K562 (cell line): Measurements from ENCODE around the gene SMC5. TPM values are rescaled to one million over a fixed set of nuclear protein-coding genes. Genes with fewer than 3 reads are reported as not detected.

Experiments used
- BACH1 ChIP-seq: fragments of 200-800 bp; sonication (Bioruptor generic); IDR thresholded peaks from 2 replicates; pipeline ENCODE4 v1.6.1; 2016; ENCODE audit warnings: missing genetic modification characterization, missing compliant biosample characterization
- CBFA2T2 ChIP-seq: fragments of 450-650 bp; conservative IDR thresholded peaks from 2 replicates; pipeline ENCODE4 v1.6.1; 2017; ENCODE audit warnings: mild to moderate bottlenecking
- CREM ChIP-seq: IDR thresholded peaks from 2 replicates; pipeline ENCODE4 v1.6.1; 2014; ENCODE audit warnings: antibody characterized with exemption, low read depth
- DACH1 ChIP-seq: fragments of 450-650 bp; IDR thresholded peaks from 2 replicates; pipeline ENCODE4 v1.6.1; 2018; ENCODE audit not compliant: partially characterized antibody
- EP400 ChIP-seq: fragments of 450-650 bp; IDR thresholded peaks from 2 replicates; pipeline ENCODE4 v1.6.1; 2017; ENCODE audit warnings: antibody characterized with exemption, mild to moderate bottlenecking, moderate library complexity
- GABPA ChIP-seq: fragments of 200-800 bp; sonication (Bioruptor generic); conservative IDR thresholded peaks from 2 replicates; pipeline ENCODE4 v1.6.1; 2016; ENCODE audit warnings: low read depth, missing genetic modification characterization, missing compliant biosample characterization
- HNRNPH1 ChIP-seq: fragments of 200-400 bp; formaldehyde crosslinking; optimal IDR thresholded peaks from 2 replicates; pipeline ENCODE3; 2017; ENCODE audit warnings: low read depth, mild to moderate bottlenecking, low read length, moderate library complexity
- IRF1 ChIP-seq: sonication (generic); formaldehyde crosslinking; IDR thresholded peaks from 2 replicates; pipeline ENCODE4 v1.8.0; 2022; ENCODE audit warnings: missing genetic modification reagents, mild to moderate bottlenecking, borderline replicate concordance
- JUN ChIP-seq, 2 experiments: sonication (generic) in 1 of 2; formaldehyde crosslinking in 1 of 2; IDR thresholded peaks; 2 replicates each; pipeline versions ENCODE4 v1.6.1 to v1.8.0; 2012 to 2022; ENCODE audit warnings: borderline replicate concordance in 2 of 2, mild to moderate bottlenecking in 2 of 2, improper control_type of control experiment in 1 of 2, low read depth in 1 of 2, low read length in 1 of 2, missing genetic modification reagents in 1 of 2
- MNT ChIP-seq, 2 experiments: fragments of 450-650 bp; conservative IDR thresholded peaks; 2 replicates each; pipeline ENCODE4 v1.6.1; 2017; ENCODE audit warnings: mild to moderate bottlenecking in 2 of 2, moderate library complexity in 2 of 2
- NR2C2 ChIP-seq, 2 experiments: fragments of 200-800 bp in 1 of 2; sonication (Bioruptor generic) in 1 of 2; sonication (generic) in 1 of 2; formaldehyde crosslinking in 1 of 2; IDR thresholded peaks; 2 replicates each; pipeline versions ENCODE4 v1.6.1 to v1.8.0; 2016 to 2022; ENCODE audit warnings: mild to moderate bottlenecking in 1 of 2, missing compliant biosample characterization in 1 of 2, missing genetic modification characterization in 1 of 2, missing genetic modification reagents in 1 of 2
- RAD21 ChIP-seq, 2 experiments: fragments of 250-450 bp in 1 of 2; fragments of 450-650 bp in 1 of 2; sonication (Bioruptor Pico) in 1 of 2; formaldehyde crosslinking in 1 of 2; IDR thresholded peaks in 1 of 2; conservative IDR thresholded peaks in 1 of 2; 2 replicates each; pipeline versions ENCODE4 v1.4.0 to v1.8.0; 2020 to 2022; ENCODE audit warnings: mild to moderate bottlenecking in 2 of 2, moderate library complexity in 1 of 2
- RBM14 ChIP-seq: fragments of 200-400 bp; formaldehyde crosslinking; IDR thresholded peaks from 2 replicates; pipeline ENCODE4 v1.6.1; 2018; ENCODE audit warnings: low read depth, mild to moderate bottlenecking, low read length, moderate library complexity, borderline replicate concordance; ENCODE audit not compliant: insufficient read depth
- RBM39 ChIP-seq: fragments of 200-400 bp; formaldehyde crosslinking; optimal IDR thresholded peaks from 2 replicates; pipeline ENCODE3; 2018; ENCODE audit warnings: low read depth, low read length
- STAT5A ChIP-seq: IDR thresholded peaks from 2 replicates; pipeline ENCODE4 v1.6.1; 2012; ENCODE audit warnings: low read length, inconsistent platforms, borderline replicate concordance
- ZNF133 ChIP-seq: fragments of 250-450 bp; sonication (Bioruptor Pico); IDR thresholded peaks from 2 replicates; pipeline ENCODE4 v1.4.0; 2020; ENCODE audit warnings: mild to moderate bottlenecking
- ZNF134 ChIP-seq: fragments of 250-450 bp; sonication (Bioruptor Pico); conservative IDR thresholded peaks from 2 replicates; pipeline ENCODE4 v1.4.0; 2020
- ZNF165 ChIP-seq: fragments of 250-450 bp; sonication (Bioruptor Pico); IDR thresholded peaks from 2 replicates; pipeline ENCODE4 v1.4.0; 2020; ENCODE audit warnings: borderline replicate concordance
- ZNF282 ChIP-seq: sonication (generic); formaldehyde crosslinking; IDR thresholded peaks from 2 replicates; pipeline ENCODE4 v1.8.1; 2023; ENCODE audit warnings: missing genetic modification reagents
- ZNF668 ChIP-seq: fragments of 250-450 bp; sonication (Bioruptor Pico); IDR thresholded peaks from 2 replicates; pipeline ENCODE4 v1.8.0; 2022; ENCODE audit warnings: mild to moderate bottlenecking, inconsistent platforms
- ZZZ3 ChIP-seq: fragments of 450-650 bp; IDR thresholded peaks from 2 replicates; pipeline ENCODE4 v1.6.1; 2016; ENCODE audit warnings: antibody characterized with exemption, mild to moderate bottlenecking, moderate library complexity
- polyA plus RNA-seq, 8 experiments: library from polyadenylated mRNA; depleted of rRNA in 4 of 8; stranded (reverse) in 5 of 8; unstranded in 3 of 8; fragments of >200 nt; fragmentation: Nextera tagmentation in 2 of 8; fragmentation: Illumina TruSeq in 1 of 8; extraction: Ambion mirVana in 2 of 8; extraction: Trizol in 1 of 8; gene quantifications; 2 replicates each; pipeline versions ENCODE4 v1.2.1 to v1.2.3, GENCODE V29; 2011 to 2014; ENCODE audit warnings: inconsistent platforms in 1 of 8, missing spikeins in 1 of 8
- total RNA-seq, 7 experiments: library from RNA; depleted of rRNA in 6 of 7; stranded (reverse); fragments of >200 nt in 6 of 7; fragmentation: Illumina TruSeq in 2 of 7; extraction: Trizol in 2 of 7; gene quantifications; 2 replicates each; pipeline versions ENCODE4 v1.2.1 to v1.2.3, GENCODE V29; 2011 to 2021; ENCODE audit warnings: low replicate concordance in 1 of 7
- TF ChIP-seq, protein P1 (sequence below): fragments of 200-800 bp; sonication (Bioruptor generic); IDR thresholded peaks from 2 replicates; pipeline ENCODE4 v1.6.1; 2017; ENCODE audit warnings: missing genetic modification characterization, missing compliant biosample characterization
- TF ChIP-seq, protein P2 (sequence below): sonication (generic); formaldehyde crosslinking; IDR thresholded peaks from 2 replicates; pipeline ENCODE4 v1.9.0; 2022; ENCODE audit warnings: mild to moderate bottlenecking, missing genetic modification reagents
- TF ChIP-seq, protein P3 (sequence below): sonication (generic); formaldehyde crosslinking; IDR thresholded peaks from 2 replicates; pipeline ENCODE4 v1.5.0; 2020; ENCODE audit warnings: missing genetic modification reagents

The SMC5 gene
- total and polyA plus RNA-seq, 9 of the 15 experiments (the other 6 are each of a cell fraction or from before 2014, with no cell fraction given): 3.5 to 43.2 (median 21.4) TPM

- no peak for TF ChIP-seq ZZZ3
- TF ChIP-seq BACH1: no peak
- TF ChIP-seq ZNF165 (CRISPR knock-in tag): no peak
- peak; percentile 5; the same call in 1 of the 2 replicates for TF ChIP-seq JUN (IDR thresholded peaks at IDR 0.05; ENCODE audit: borderline replicate concordance, low read depth, low read length)
- TF ChIP-seq JUN (CRISPR knock-in tag; IDR thresholded peaks at IDR 0.05; ENCODE audit: borderline replicate concordance): no peak
- TF ChIP-seq CBFA2T2: peak; percentile 95
- peak; percentile 52; the same call in 1 of the 2 replicates for TF ChIP-seq GABPA (tag)
- no peak for TF ChIP-seq ZNF134 (CRISPR knock-in tag)
- no peak for TF ChIP-seq ZNF282 (CRISPR knock-in tag)
- TF ChIP-seq, protein P1, sequence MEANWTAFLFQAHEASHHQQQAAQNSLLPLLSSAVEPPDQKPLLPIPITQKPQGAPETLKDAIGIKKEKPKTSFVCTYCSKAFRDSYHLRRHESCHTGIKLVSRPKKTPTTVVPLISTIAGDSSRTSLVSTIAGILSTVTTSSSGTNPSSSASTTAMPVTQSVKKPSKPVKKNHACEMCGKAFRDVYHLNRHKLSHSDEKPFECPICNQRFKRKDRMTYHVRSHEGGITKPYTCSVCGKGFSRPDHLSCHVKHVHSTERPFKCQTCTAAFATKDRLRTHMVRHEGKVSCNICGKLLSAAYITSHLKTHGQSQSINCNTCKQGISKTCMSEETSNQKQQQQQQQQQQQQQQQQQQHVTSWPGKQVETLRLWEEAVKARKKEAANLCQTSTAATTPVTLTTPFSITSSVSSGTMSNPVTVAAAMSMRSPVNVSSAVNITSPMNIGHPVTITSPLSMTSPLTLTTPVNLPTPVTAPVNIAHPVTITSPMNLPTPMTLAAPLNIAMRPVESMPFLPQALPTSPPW (CRISPR knock-in tag): peak; percentile 45
- TF ChIP-seq CREM: peak; percentile 55
- TF ChIP-seq EP400: peak; percentile 55; the same call in 1 of the 2 replicates
- TF ChIP-seq IRF1: no peak
- no peak for TF ChIP-seq NR2C2 (CRISPR knock-in tag; IDR thresholded peaks at IDR 0.05)
- peak; percentile 71 for TF ChIP-seq NR2C2 (tag; IDR thresholded peaks at IDR 0.05)
- TF ChIP-seq, protein P2, sequence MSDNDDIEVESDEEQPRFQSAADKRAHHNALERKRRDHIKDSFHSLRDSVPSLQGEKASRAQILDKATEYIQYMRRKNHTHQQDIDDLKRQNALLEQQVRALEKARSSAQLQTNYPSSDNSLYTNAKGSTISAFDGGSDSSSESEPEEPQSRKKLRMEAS: peak; percentile 62; the same call in 1 of the 2 replicates
- no peak for TF ChIP-seq RBM39
- peak; percentile 80 for TF ChIP-seq STAT5A
- no peak for TF ChIP-seq ZNF668 (CRISPR knock-in tag)
- no peak for TF ChIP-seq ZNF133 (CRISPR knock-in tag)
- TF ChIP-seq DACH1: no peak
- TF ChIP-seq RBM14: no peak
- no peak for TF ChIP-seq HNRNPH1
- TF ChIP-seq RAD21 (CRISPR knock-in tag; conservative IDR thresholded peaks at IDR 0.05 in 1 of 2, IDR thresholded peaks at IDR 0.05 in 1 of 2): no peak
- peak; percentile 84 to 94 for TF ChIP-seq MNT (conservative IDR thresholded peaks at IDR 0.05)
- TF ChIP-seq, protein P3, sequence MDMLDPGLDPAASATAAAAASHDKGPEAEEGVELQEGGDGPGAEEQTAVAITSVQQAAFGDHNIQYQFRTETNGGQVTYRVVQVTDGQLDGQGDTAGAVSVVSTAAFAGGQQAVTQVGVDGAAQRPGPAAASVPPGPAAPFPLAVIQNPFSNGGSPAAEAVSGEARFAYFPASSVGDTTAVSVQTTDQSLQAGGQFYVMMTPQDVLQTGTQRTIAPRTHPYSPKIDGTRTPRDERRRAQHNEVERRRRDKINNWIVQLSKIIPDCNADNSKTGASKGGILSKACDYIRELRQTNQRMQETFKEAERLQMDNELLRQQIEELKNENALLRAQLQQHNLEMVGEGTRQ (CRISPR knock-in tag): no peak
Measured at GRCh38 chr9:70398145-70398556, 139.4 kb downstream of the SMC5 start (continued).
